Measurements from ENCODE around the gene RPP40. TPM values are rescaled to one million over a fixed set of nuclear protein-coding genes. Genes with fewer than 3 reads are reported as not detected.

RPP40 gene
- polyA plus RNA-seq, 1 of the 3 experiments (the other 2 are of a cell fraction): 9.8 TPM

DNA sequence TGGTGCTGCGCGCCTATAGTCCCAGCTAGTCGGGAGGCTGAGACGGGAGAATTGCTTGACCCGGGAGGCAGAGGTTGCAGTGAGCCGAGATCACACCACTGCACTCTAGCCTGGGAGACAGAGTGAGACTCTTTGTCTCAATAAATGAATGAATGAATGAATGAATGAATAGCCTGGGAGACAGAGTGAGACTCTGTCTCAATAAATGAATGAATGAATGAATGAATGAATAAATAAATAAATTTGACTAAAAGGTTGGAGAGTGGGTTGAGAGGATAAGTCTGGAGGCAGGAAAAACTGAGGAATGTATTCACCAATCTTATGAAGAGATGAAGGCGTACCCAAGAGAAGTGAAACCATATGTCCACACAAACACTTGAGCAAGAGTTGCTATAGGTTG, 24.5 kb upstream of the RPP40 start:
- Histone ChIP-seq H2AFZ (ENCODE audit: low read depth) (no peak overlapping the region), H3K4me1 (ENCODE audit: control insufficient read depth in 1 of 2, insufficient read depth in 2 of 2, low read depth in 1 of 2, low read length in 1 of 2) (no peaks in the 10 kb centered on the region; a peak in 2 of 4 replicates), H3K4me3 (ENCODE audit: low read depth in 2 of 2, low read length in 1 of 2) (no peak overlapping the region), H3K27ac (ENCODE audit: low read depth in 2 of 2, low read length in 1 of 2) (no peak overlapping the region), H3K9me3 (no peaks in the 10 kb centered on the region), H3K4me2 (no peak overlapping the region), H3K9me2 (no peaks in the 10 kb centered on the region), H3K9ac (no peak overlapping the region), H3K79me2 (ENCODE audit: insufficient read depth) (no peaks in the 10 kb centered on the region), H4K20me1 (ENCODE audit: insufficient read depth) (no peaks in the 10 kb centered on the region), H3K36me3 (replicated peaks in 1 of 2; ENCODE audit: control insufficient read depth in 1 of 2, insufficient read depth in 2 of 2, low read length in 1 of 2) (no peaks in the 10 kb centered on the region), H3F3A (replicated peaks; ENCODE audit: insufficient read depth) (no peaks in the 10 kb centered on the region), H3K27me3 (ENCODE audit: insufficient read depth) (no peaks in the 10 kb centered on the region)
- POLR2A ChIA-PET: no interaction called here
- TF ChIP-seq FOXM1 (IDR thresholded peaks at IDR 0.05; ENCODE audit: low read depth) (no peak), JUND (IDR thresholded peaks at IDR 0.05) (no peak), NFIC (IDR thresholded peaks at IDR 0.05; ENCODE audit: borderline replicate concordance) (no peak), RCOR1 (IDR thresholded peaks at IDR 0.05; ENCODE audit: low read length) (no peak), YY1 (IDR thresholded peaks at IDR 0.05; ENCODE audit: low read depth) (no peak), POLR2AphosphoS5 (IDR thresholded peaks at IDR 0.05; ENCODE audit: low read depth, low read length) (no peak), FOXJ3 (CRISPR knock-in tag; IDR thresholded peaks at IDR 0.05) (no peak), TCF12 (IDR thresholded peaks at IDR 0.05) (no peak), MEF2A (IDR thresholded peaks at IDR 0.05; ENCODE audit: borderline replicate concordance, low read depth) (no peak), ELF1 (IDR thresholded peaks at IDR 0.05) (no peak), GABPA (IDR thresholded peaks at IDR 0.05; ENCODE audit: low read depth) (no peak)
- TF ChIP-seq, protein P1, sequence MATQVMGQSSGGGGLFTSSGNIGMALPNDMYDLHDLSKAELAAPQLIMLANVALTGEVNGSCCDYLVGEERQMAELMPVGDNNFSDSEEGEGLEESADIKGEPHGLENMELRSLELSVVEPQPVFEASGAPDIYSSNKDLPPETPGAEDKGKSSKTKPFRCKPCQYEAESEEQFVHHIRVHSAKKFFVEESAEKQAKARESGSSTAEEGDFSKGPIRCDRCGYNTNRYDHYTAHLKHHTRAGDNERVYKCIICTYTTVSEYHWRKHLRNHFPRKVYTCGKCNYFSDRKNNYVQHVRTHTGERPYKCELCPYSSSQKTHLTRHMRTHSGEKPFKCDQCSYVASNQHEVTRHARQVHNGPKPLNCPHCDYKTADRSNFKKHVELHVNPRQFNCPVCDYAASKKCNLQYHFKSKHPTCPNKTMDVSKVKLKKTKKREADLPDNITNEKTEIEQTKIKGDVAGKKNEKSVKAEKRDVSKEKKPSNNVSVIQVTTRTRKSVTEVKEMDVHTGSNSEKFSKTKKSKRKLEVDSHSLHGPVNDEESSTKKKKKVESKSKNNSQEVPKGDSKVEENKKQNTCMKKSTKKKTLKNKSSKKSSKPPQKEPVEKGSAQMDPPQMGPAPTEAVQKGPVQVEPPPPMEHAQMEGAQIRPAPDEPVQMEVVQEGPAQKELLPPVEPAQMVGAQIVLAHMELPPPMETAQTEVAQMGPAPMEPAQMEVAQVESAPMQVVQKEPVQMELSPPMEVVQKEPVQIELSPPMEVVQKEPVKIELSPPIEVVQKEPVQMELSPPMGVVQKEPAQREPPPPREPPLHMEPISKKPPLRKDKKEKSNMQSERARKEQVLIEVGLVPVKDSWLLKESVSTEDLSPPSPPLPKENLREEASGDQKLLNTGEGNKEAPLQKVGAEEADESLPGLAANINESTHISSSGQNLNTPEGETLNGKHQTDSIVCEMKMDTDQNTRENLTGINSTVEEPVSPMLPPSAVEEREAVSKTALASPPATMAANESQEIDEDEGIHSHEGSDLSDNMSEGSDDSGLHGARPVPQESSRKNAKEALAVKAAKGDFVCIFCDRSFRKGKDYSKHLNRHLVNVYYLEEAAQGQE (IDR thresholded peaks at IDR 0.05; ENCODE audit: low read depth, low read length): no peak
- TF ChIP-seq, protein P2, sequence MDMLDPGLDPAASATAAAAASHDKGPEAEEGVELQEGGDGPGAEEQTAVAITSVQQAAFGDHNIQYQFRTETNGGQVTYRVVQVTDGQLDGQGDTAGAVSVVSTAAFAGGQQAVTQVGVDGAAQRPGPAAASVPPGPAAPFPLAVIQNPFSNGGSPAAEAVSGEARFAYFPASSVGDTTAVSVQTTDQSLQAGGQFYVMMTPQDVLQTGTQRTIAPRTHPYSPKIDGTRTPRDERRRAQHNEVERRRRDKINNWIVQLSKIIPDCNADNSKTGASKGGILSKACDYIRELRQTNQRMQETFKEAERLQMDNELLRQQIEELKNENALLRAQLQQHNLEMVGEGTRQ (IDR thresholded peaks at IDR 0.05; ENCODE audit: borderline replicate concordance, low read depth, low read length): no peak
- CTCF ChIA-PET: no interaction called here
- DNase-seq: no peak
- WGBS (ENCODE audit: low lambda C conversion rate): 97% methylated on average over 7 of the region's 7 CpGs

DNA sequence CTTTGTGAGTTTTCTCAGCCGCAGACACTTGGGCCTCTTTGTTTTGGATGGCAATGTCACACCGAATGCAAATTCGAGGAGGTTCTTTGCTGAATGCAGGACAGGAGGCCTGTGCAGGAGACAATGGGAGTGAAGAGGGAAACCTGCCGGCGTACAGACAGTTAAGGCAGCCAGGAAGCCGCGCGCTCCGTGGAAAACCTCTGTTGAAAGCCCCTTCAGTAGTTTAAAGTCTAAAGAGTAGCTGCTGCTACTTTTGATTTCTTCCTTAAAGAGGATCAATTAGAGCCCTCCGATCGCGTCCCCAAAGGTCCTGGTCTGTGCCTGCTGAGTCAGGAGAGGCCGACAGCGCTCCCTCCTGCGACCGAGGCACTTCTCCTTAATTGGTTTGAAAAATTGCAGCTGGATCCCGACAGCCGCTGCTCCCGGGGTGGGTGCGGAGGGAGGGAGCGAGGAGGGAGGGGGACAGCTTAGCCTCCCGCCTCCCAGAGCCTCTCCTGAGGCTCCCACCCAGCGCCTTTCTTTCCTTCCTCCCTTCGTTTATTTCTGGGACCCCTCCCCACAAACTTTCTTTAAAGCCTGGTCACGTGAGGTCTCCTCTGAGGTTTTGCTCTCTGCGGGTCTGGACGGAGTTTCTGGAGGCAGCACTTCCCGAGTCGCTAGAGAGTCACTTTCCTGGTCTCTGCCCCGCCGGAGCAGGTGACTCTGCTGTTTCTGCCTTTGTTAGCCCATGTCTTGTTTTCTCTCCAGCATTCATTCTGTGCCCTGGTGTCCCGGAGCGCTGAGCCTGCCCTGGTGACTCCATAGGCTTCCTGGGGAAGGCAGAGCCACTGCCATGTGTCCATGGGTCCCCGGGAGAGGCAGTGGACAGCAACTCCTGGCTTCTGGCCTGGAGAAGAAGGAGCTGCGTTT, 22.3 kb upstream of the RPP40 start:
- Histone ChIP-seq H3K27me3 (ENCODE audit: insufficient read depth) (no peaks in the 10 kb centered on the region), H3K4me3 (ENCODE audit: low read depth in 2 of 2, low read length in 1 of 2) (peak overlapping the region in 1 of 2 experiments; percentile 24; a peak in 2 of 4 replicates), H3F3A (replicated peaks; ENCODE audit: insufficient read depth) (no peaks in the 10 kb centered on the region), H3K9ac (no peak overlapping the region), H2AFZ (ENCODE audit: low read depth) (peak overlapping the region; percentile 51; the same call in 1 of the 2 replicates), H3K27ac (ENCODE audit: low read depth in 2 of 2, low read length in 1 of 2) (no peak overlapping the region), H3K9me2 (no peaks in the 10 kb centered on the region), H3K4me1 (ENCODE audit: control insufficient read depth in 1 of 2, insufficient read depth in 2 of 2, low read depth in 1 of 2, low read length in 1 of 2) (no peaks in the 10 kb centered on the region; a peak in 1 of 4 replicates), H3K36me3 (replicated peaks in 1 of 2; ENCODE audit: control insufficient read depth in 1 of 2, insufficient read depth in 2 of 2, low read length in 1 of 2) (no peaks in the 10 kb centered on the region), H3K4me2 (no peak overlapping the region), H3K9me3 (no peaks in the 10 kb centered on the region), H4K20me1 (ENCODE audit: insufficient read depth) (no peaks in the 10 kb centered on the region), H3K79me2 (ENCODE audit: insufficient read depth) (no peaks in the 10 kb centered on the region)
- DNase-seq: peak; percentile 54
- ChIA-PET POLR2A (no interaction called here), CTCF (no interaction called here)
- TF ChIP-seq, protein P3, sequence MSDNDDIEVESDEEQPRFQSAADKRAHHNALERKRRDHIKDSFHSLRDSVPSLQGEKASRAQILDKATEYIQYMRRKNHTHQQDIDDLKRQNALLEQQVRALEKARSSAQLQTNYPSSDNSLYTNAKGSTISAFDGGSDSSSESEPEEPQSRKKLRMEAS (IDR thresholded peaks at IDR 0.05; ENCODE audit: low read depth): no peak
- no peak for TF ChIP-seq TAF1 (IDR thresholded peaks at IDR 0.05; ENCODE audit: borderline replicate concordance, low read depth, low read length)
- no peak for TF ChIP-seq SMC3 (IDR thresholded peaks at IDR 0.05; ENCODE audit: low read depth, low read length)
- TF ChIP-seq, protein P4, sequence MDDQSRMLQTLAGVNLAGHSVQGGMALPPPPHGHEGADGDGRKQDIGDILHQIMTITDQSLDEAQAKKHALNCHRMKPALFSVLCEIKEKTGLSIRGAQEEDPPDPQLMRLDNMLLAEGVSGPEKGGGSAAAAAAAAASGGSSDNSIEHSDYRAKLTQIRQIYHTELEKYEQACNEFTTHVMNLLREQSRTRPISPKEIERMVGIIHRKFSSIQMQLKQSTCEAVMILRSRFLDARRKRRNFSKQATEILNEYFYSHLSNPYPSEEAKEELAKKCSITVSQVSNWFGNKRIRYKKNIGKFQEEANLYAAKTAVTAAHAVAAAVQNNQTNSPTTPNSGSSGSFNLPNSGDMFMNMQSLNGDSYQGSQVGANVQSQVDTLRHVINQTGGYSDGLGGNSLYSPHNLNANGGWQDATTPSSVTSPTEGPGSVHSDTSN (IDR thresholded peaks at IDR 0.05): no peak
- TF ChIP-seq FOXJ3 (CRISPR knock-in tag; IDR thresholded peaks at IDR 0.05): no peak
- TF ChIP-seq ELF1 (IDR thresholded peaks at IDR 0.05): no peak
- no peak for TF ChIP-seq GABPA (IDR thresholded peaks at IDR 0.05; ENCODE audit: low read depth)
- TF ChIP-seq, protein P5, sequence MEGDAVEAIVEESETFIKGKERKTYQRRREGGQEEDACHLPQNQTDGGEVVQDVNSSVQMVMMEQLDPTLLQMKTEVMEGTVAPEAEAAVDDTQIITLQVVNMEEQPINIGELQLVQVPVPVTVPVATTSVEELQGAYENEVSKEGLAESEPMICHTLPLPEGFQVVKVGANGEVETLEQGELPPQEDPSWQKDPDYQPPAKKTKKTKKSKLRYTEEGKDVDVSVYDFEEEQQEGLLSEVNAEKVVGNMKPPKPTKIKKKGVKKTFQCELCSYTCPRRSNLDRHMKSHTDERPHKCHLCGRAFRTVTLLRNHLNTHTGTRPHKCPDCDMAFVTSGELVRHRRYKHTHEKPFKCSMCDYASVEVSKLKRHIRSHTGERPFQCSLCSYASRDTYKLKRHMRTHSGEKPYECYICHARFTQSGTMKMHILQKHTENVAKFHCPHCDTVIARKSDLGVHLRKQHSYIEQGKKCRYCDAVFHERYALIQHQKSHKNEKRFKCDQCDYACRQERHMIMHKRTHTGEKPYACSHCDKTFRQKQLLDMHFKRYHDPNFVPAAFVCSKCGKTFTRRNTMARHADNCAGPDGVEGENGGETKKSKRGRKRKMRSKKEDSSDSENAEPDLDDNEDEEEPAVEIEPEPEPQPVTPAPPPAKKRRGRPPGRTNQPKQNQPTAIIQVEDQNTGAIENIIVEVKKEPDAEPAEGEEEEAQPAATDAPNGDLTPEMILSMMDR (IDR thresholded peaks at IDR 0.05): no peak
- 55% methylated on average over 33 of the region's 35 CpGs for WGBS (ENCODE audit: low lambda C conversion rate)

Data from SK-N-SH (cell line).